HG03196 (cell line): ENCODE data around the gene ZNF197.
"Not testable (repeated sequence)": the region's sequence is repeated elsewhere in the genome, so short reads cannot be mapped to it uniquely, and the experiment has no call there.

Source experiments
- ATAC-seq: cut with Tn5 transposase; IDR thresholded peaks from one replicate; pipeline ENCODE4 v1.9.1; 2021; ENCODE audit not compliant: unreplicated experiment

ZNF197 gene

GRCh38 chr3:44659434-44659833 lies 34.6 kb downstream of the ZNF197 start:
- no peak for ATAC-seq

- no peak for ATAC-seq
Measured at GRCh38 chr3:44661189-44661588, 36.4 kb downstream of the ZNF197 start.

DNA sequence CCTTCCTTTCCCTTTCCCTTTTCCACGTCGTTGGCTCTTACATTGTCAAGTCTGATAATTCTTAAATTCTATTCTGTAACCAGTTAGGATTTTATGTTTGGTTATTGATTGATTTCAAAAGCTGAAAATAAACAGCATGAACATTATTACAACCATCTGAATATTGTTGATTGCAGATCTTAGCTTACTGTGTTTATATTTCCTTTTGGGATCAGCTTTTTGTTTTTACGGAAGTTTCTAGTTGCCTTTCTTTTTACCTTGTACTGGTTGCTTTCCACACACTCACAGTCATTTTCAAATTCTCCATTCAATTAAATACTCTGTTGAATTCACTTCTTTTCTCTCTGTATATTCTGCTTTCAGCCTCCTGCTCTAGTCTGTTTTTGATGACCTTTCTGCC lies 40.3 kb downstream of the ZNF197 start:
- ATAC-seq, result no peak

- no peak for ATAC-seq
Measured at GRCh38 chr3:44666346-44666745, 41.5 kb downstream of the ZNF197 start.

DNA sequence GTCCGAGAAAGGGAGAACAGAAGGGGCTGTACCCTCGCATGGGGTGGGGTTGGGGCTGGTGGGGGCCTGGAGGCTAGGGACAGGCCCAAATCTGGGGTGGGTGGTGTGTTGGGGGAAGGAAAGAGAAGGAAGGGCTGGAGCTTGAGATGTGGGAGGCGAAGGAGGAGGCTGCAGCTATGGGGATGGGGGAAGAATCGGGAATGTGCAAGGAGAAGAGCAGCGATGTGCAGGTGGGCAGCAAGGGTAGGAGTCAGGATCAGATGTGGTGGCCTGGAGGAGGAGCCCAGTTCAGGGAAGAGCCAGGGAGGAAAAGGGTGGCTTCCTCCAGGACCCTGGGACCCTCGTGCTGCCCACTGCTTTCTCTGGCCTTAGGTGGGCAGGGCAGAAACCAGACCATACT lies 44.9 kb downstream of the ZNF197 start:
- no peak for ATAC-seq

DNA sequence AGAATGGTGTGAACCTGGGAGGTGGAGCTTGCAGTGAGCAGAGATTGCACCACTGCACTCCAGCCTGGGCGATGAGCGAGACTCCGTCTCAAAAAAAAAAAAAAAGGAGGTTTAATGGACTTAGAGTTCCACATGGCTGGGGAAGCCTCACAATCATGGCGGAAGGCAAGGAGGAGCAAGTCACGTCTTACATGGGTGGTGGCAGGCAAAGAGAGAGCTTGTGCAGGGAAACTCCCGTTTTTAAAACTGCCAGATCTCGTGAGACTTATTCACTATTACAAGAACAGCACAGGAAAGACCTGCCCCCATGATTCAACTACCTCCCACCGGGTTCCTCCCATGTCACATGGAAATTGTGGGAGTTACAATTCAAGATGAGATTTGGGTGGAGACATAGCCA lies 48.6 kb downstream of the ZNF197 start:
- ATAC-seq, result not testable (repeated sequence)

GRCh38 chr3:44674211-44674610 lies 49.4 kb downstream of the ZNF197 start:
- ATAC-seq, result no peak

- ATAC-seq, result no peak
Measured at GRCh38 chr3:44678480-44679116, 53.8 kb downstream of the ZNF197 start.

- no peak for ATAC-seq
Measured at GRCh38 chr3:44680921-44681455, 56.2 kb downstream of the ZNF197 start.

DNA sequence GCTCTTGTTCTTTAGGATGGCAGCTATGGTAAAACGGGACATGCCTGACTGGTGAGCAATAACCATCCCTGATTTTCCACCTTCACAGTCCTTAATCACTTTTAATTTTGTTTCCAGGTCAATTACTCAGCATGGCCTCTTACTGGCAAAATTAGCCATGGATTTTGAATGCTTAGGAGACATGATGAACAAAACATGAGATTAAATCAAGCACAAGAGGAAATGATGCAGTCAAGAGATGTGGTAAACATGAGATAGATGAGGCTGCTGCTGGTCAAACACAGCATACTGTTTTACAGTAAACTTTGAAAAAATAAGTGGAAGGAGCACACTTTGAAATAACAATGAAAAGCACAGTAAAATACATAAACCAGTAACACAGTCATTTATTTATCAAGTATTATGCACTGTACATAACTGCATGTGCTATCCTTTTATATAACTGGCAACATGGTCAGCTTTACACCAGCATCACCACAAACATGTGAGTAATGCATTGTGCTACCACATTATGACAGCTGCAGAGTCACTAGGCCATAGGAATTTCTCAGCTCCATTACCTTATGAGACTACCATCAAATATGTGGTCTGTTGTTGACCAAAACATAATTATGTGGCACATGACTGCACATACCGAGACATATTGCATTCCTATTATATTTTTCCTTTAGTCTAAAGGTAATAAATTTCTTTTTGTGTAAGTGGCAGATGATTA lies 57.5 kb downstream of the ZNF197 start:
- ATAC-seq, result no peak

- ATAC-seq, result peak; percentile 61
Measured at GRCh38 chr3:44685128-44685800, 60.4 kb downstream of the ZNF197 start.

- ATAC-seq, result no peak
Measured at GRCh38 chr3:44687898-44688297, 63.1 kb downstream of the ZNF197 start.
